ENCODE measurements around the gene HOXC9. TPM values are rescaled to one million over a fixed set of nuclear protein-coding genes. Genes with fewer than 3 reads are reported as not detected.

HOXC9 gene
- total RNA-seq, 1 experiment from 2014 or later = not detected

DNA sequence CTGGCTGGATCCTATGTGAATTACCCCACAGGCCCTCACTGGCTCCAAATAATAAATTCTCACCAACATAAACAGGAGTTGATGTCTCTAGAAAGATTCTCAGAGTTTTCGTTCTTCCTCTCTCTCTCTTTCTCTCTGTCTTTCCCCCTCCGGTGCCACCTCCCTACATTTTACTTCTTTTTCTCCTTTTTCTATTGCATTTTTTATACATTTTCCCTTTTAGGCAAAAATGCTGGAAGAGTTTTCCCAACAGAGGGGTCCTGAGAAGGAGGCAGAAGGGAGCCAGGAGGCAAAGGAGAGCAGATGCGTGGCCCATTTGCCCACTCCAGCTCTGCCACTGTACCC lies 27.5 kb downstream of the HOXC9 start:
- Histone ChIP-seq H2BK20ac (ENCODE audit: low read depth, low read length, poor library complexity, severe bottlenecking) (no peak overlapping the region), H3K79me1 (ENCODE audit: insufficient read depth, low read depth, low read length, poor library complexity, severe bottlenecking) (no peaks in the 10 kb centered on the region), H3K18ac (ENCODE audit: insufficient read length, low read depth, low read length) (no peak overlapping the region), H3K27me3 (ENCODE audit: insufficient read depth, low read length) (peaks cover 98% of the 10 kb centered on the region), H3T11ph (ENCODE audit: low read length) (no peak overlapping the region), H4K5ac (ENCODE audit: insufficient read length, low read depth, low read length) (no peak overlapping the region), H4K91ac (ENCODE audit: insufficient read length, low read depth, low read length) (no peak overlapping the region), H3K9me3 (ENCODE audit: control insufficient read depth, low read depth, low read length) (no peaks in the 10 kb centered on the region), H2AK5ac (ENCODE audit: insufficient read length, low read length) (no peak overlapping the region), H3K79me2 (ENCODE audit: insufficient read depth, low read length) (no peaks in the 10 kb centered on the region), H3K4me1 (ENCODE audit: insufficient read depth, low read length) (no peaks in the 10 kb centered on the region), H3K9ac (ENCODE audit: extremely low read depth, insufficient read length, low read length) (no peak overlapping the region), H2BK12ac (ENCODE audit: insufficient read length, low read depth, low read length) (no peak overlapping the region), H3K4ac (ENCODE audit: low read depth, low read length) (no peak overlapping the region), H3K14ac (ENCODE audit: insufficient read depth, low read length) (no peak overlapping the region), H2BK120ac (ENCODE audit: low read depth, low read length, poor library complexity, severe bottlenecking) (no peak overlapping the region), H2BK5ac (ENCODE audit: insufficient read length, low read length) (no peak overlapping the region), H3K23me2 (ENCODE audit: insufficient read length, low read depth, low read length, poor library complexity, severe bottlenecking) (no peaks in the 10 kb centered on the region), H2BK15ac (ENCODE audit: low read depth, low read length) (no peak overlapping the region), H3K27ac (ENCODE audit: insufficient read length, low read depth, low read length) (no peak overlapping the region), H4K8ac (replicated peaks; ENCODE audit: insufficient read length, low read depth, low read length) (no peak overlapping the region), H4K20me1 (ENCODE audit: control insufficient read depth, insufficient read depth, insufficient read length) (no peaks in the 10 kb centered on the region), H3K4me2 (ENCODE audit: insufficient read depth, insufficient read length, low read length) (no peak overlapping the region), H3K56ac (ENCODE audit: insufficient read length, low read depth, low read length) (no peak overlapping the region), H2AFZ (ENCODE audit: low read length) (no peak overlapping the region), H3K23ac (ENCODE audit: insufficient read length, low read depth, low read length) (no peak overlapping the region)
- Mint-ChIP-seq H3K4me3 (no peak overlapping the region), H3K36me3 (ENCODE audit: insufficient read depth in 1 of 3, low read depth in 3 of 3) (peaks cover 0 to 2% (median 0%) of the 10 kb centered on the region in 3 experiments; a peak in 1 of 7 replicates), H3K9me3 (peaks cover 3 to 13% of the 10 kb centered on the region in 2 experiments; a peak in 3 of 5 replicates), H3K4me1 (peaks cover 10 to 18% of the 10 kb centered on the region in 2 experiments), H3K27ac (no peak overlapping the region), H3K27me3 (ENCODE audit: low read depth) (peaks cover 100% of the 10 kb centered on the region)
- DNase-seq = no peak
- no CpG with 5 or more reads among the region's 3 CpGs for WGBS (ENCODE audit: extremely low coverage, insufficient read length, low lambda C conversion rate)
- TF ChIP-seq, protein P1, sequence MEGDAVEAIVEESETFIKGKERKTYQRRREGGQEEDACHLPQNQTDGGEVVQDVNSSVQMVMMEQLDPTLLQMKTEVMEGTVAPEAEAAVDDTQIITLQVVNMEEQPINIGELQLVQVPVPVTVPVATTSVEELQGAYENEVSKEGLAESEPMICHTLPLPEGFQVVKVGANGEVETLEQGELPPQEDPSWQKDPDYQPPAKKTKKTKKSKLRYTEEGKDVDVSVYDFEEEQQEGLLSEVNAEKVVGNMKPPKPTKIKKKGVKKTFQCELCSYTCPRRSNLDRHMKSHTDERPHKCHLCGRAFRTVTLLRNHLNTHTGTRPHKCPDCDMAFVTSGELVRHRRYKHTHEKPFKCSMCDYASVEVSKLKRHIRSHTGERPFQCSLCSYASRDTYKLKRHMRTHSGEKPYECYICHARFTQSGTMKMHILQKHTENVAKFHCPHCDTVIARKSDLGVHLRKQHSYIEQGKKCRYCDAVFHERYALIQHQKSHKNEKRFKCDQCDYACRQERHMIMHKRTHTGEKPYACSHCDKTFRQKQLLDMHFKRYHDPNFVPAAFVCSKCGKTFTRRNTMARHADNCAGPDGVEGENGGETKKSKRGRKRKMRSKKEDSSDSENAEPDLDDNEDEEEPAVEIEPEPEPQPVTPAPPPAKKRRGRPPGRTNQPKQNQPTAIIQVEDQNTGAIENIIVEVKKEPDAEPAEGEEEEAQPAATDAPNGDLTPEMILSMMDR (conservative IDR thresholded peaks at IDR 0.05) = no peak
